HEK293 (cell line): ENCODE measurements around the gene IMMT.

Source experiments
- GFI1B ChIP-seq: fragments of 450-650 bp; formaldehyde crosslinking; IDR thresholded peaks from 2 replicates; pipeline ENCODE4 v1.5.1; 2016; ENCODE audit warnings: missing biosample characterization, missing genetic modification characterization
- GLIS1 ChIP-seq: fragments of 450-650 bp; formaldehyde crosslinking; IDR thresholded peaks from 2 replicates; pipeline ENCODE4 v1.5.1; 2016; ENCODE audit warnings: missing biosample characterization, missing genetic modification characterization
- HOXA7 ChIP-seq: sonication (generic); formaldehyde crosslinking; IDR thresholded peaks from 2 replicates; pipeline ENCODE4 v1.8.1; 2022; ENCODE audit warnings: missing genetic modification reagents, borderline replicate concordance
- HOXD13 ChIP-seq: sonication (generic); formaldehyde crosslinking; IDR thresholded peaks from 2 replicates; pipeline ENCODE4 v1.8.0; 2022; ENCODE audit warnings: missing genetic modification reagents, borderline replicate concordance
- KLF7 ChIP-seq: fragments of 450-650 bp; formaldehyde crosslinking; IDR thresholded peaks from 2 replicates; pipeline ENCODE4 v1.5.1; 2016; ENCODE audit warnings: missing biosample characterization, missing genetic modification characterization, borderline replicate concordance
- SCRT2 ChIP-seq: fragments of 450-650 bp; formaldehyde crosslinking; IDR thresholded peaks from 2 replicates; pipeline ENCODE4 v1.5.1; 2016; ENCODE audit warnings: missing biosample characterization, missing genetic modification characterization
- SETDB1 ChIP-seq: IDR thresholded peaks from one replicate; pipeline ENCODE4 v1.6.1; 2017; ENCODE audit warnings: mild to moderate bottlenecking, low read length, moderate library complexity, mixed read lengths; ENCODE audit not compliant: insufficient read length
- ZBTB7A ChIP-seq: fragments of 450-650 bp; formaldehyde crosslinking; IDR thresholded peaks from 2 replicates; pipeline ENCODE4 v1.5.1; 2016; ENCODE audit warnings: low read depth, missing biosample characterization, missing genetic modification characterization
- ZEB2 ChIP-seq: fragments of 450-650 bp; formaldehyde crosslinking; IDR thresholded peaks from 2 replicates; pipeline ENCODE4 v1.5.1; 2016; ENCODE audit warnings: missing biosample characterization, missing genetic modification characterization
- ZFP41 ChIP-seq: fragments of 450-650 bp; formaldehyde crosslinking; IDR thresholded peaks from 2 replicates; pipeline ENCODE4 v1.5.1; 2016; ENCODE audit warnings: missing biosample characterization, missing genetic modification characterization, borderline replicate concordance
- ZNF133 ChIP-seq: fragments of 450-650 bp; formaldehyde crosslinking; IDR thresholded peaks from 2 replicates; pipeline ENCODE4 v1.5.1; 2016; ENCODE audit warnings: missing biosample characterization, missing genetic modification characterization
- ZNF174 ChIP-seq: fragments of 450-650 bp; formaldehyde crosslinking; IDR thresholded peaks from 2 replicates; pipeline ENCODE4 v1.5.0; 2017; ENCODE audit warnings: missing biosample characterization, mild to moderate bottlenecking, missing genetic modification characterization
- ZNF184 ChIP-seq: fragments of 450-650 bp; IDR thresholded peaks from 2 replicates; pipeline ENCODE4 v1.5.1; 2018; ENCODE audit warnings: missing biosample characterization, mild to moderate bottlenecking, missing genetic modification characterization
- ZNF248 ChIP-seq: fragments of 450-650 bp; formaldehyde crosslinking; IDR thresholded peaks from 2 replicates; pipeline ENCODE4 v1.5.1; 2017; ENCODE audit warnings: missing biosample characterization, missing genetic modification characterization
- ZNF324 ChIP-seq: fragments of 450-650 bp; formaldehyde crosslinking; IDR thresholded peaks from 2 replicates; pipeline ENCODE4 v1.5.1; 2016; ENCODE audit warnings: missing biosample characterization, missing genetic modification characterization
- ZNF341 ChIP-seq: fragments of 450-650 bp; formaldehyde crosslinking; IDR thresholded peaks from 2 replicates; pipeline ENCODE4; 2016; ENCODE audit warnings: low read depth, missing biosample characterization, missing genetic modification characterization
- ZNF423 ChIP-seq: fragments of 450-650 bp; formaldehyde crosslinking; IDR thresholded peaks from 2 replicates; pipeline ENCODE4 v1.5.1; 2016; ENCODE audit warnings: missing biosample characterization, missing genetic modification characterization
- ZNF426 ChIP-seq: fragments of 450-650 bp; formaldehyde crosslinking; IDR thresholded peaks from 2 replicates; pipeline ENCODE4 v1.5.1; 2017; ENCODE audit warnings: missing biosample characterization, missing genetic modification characterization, mild to moderate bottlenecking, inconsistent platforms, moderate library complexity
- ZNF433 ChIP-seq: fragments of 450-650 bp; formaldehyde crosslinking; IDR thresholded peaks from 2 replicates; pipeline ENCODE4 v1.5.1; 2016; ENCODE audit warnings: missing biosample characterization, missing genetic modification characterization, low read depth
- ZNF48 ChIP-seq: fragments of 450-650 bp; formaldehyde crosslinking; IDR thresholded peaks from 2 replicates; pipeline ENCODE4 v1.5.1; 2016; ENCODE audit warnings: missing biosample characterization, missing genetic modification characterization
- ZNF521 ChIP-seq: fragments of 450-650 bp; formaldehyde crosslinking; IDR thresholded peaks from 2 replicates; pipeline ENCODE4 v1.5.1; 2017; ENCODE audit warnings: missing biosample characterization, mild to moderate bottlenecking, missing genetic modification characterization
- ZNF560 ChIP-seq: fragments of 450-650 bp; formaldehyde crosslinking; IDR thresholded peaks from 2 replicates; pipeline ENCODE4 v1.5.1; 2017; ENCODE audit warnings: missing biosample characterization, missing genetic modification characterization, borderline replicate concordance
- ZNF596 ChIP-seq: fragments of 450-650 bp; IDR thresholded peaks from 2 replicates; pipeline ENCODE4 v1.5.0; 2018; ENCODE audit warnings: missing biosample characterization, mild to moderate bottlenecking, missing genetic modification characterization, moderate library complexity
- ZNF626 ChIP-seq: fragments of 450-650 bp; sonication (Bioruptor Pico); formaldehyde crosslinking; IDR thresholded peaks from 2 replicates; pipeline ENCODE4 v1.5.1; 2018; ENCODE audit warnings: missing biosample characterization, missing genetic modification characterization, inconsistent platforms
- ZNF629 ChIP-seq: fragments of 450-650 bp; formaldehyde crosslinking; IDR thresholded peaks from 2 replicates; pipeline ENCODE4 v1.5.1; 2017; ENCODE audit warnings: missing biosample characterization, missing genetic modification characterization
- ZNF660 ChIP-seq: fragments of 450-650 bp; IDR thresholded peaks from 2 replicates; pipeline ENCODE4 v1.5.1; 2018; ENCODE audit warnings: missing biosample characterization, mild to moderate bottlenecking, missing genetic modification characterization
- ZNF747 ChIP-seq: fragments of 450-650 bp; formaldehyde crosslinking; IDR thresholded peaks from 2 replicates; pipeline ENCODE4 v1.5.1; 2016; ENCODE audit warnings: missing biosample characterization, missing genetic modification characterization
- TF ChIP-seq, protein P1 (sequence below): fragments of 450-650 bp; formaldehyde crosslinking; IDR thresholded peaks from 2 replicates; pipeline ENCODE4 v1.5.1; 2016; ENCODE audit warnings: missing biosample characterization, missing genetic modification characterization, low read depth
- TF ChIP-seq, protein P2 (sequence below): fragments of 450-650 bp; formaldehyde crosslinking; IDR thresholded peaks from 2 replicates; pipeline ENCODE4 v1.5.1; 2016; ENCODE audit warnings: missing biosample characterization, missing genetic modification characterization
- TF ChIP-seq, protein P3 (sequence below): fragments of 450-650 bp; formaldehyde crosslinking; IDR thresholded peaks from 2 replicates; pipeline ENCODE4 v1.5.1; 2016; ENCODE audit warnings: missing biosample characterization, missing genetic modification characterization
- TF ChIP-seq, protein P4 (sequence below): fragments of 450-650 bp; formaldehyde crosslinking; IDR thresholded peaks from 2 replicates; pipeline ENCODE4 v1.5.1; 2016; ENCODE audit warnings: missing biosample characterization, missing genetic modification characterization
- TF ChIP-seq, protein P5 (sequence below): fragments of 450-650 bp; formaldehyde crosslinking; IDR thresholded peaks from 2 replicates; pipeline ENCODE4 v1.5.1; 2017; ENCODE audit warnings: missing biosample characterization, missing genetic modification characterization

IMMT gene

DNA sequence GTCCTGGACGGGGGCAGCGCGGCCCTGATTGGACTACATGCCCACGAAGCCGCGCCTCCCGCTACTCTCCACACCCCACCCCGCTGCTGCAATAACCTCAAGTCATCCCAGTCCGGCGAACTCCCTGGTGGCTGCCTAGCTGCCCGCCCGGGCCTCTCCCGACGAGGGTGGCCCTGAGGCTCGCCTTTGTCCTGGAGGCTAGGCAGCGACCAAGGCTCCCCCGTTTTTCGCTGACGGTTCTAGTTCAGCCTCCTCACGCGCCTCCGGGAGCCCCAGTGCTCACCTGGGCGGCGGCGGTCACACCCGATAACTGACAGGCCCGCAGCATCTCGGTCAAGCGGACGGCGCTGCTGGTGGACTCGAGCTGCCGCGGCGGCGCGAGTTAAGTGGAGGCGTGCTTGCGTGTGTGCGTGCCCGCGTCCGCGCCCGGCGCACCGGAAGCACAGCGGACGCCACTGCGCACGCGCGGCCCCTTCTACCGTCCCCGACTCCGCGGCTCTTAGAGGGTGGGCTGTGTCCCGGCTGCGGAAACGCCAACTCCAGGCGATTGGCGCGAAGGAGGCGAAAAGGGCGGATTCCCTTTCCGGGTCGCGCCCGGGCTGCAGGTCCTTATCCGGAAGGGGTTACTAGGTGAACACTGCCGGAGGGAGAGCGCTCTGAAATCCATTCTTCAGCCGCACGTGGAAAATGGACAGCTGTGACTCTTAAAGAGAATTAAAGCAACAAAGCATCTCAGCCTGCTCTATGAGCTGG, at the start of gene IMMT (continued):
- TF ChIP-seq, protein P1, sequence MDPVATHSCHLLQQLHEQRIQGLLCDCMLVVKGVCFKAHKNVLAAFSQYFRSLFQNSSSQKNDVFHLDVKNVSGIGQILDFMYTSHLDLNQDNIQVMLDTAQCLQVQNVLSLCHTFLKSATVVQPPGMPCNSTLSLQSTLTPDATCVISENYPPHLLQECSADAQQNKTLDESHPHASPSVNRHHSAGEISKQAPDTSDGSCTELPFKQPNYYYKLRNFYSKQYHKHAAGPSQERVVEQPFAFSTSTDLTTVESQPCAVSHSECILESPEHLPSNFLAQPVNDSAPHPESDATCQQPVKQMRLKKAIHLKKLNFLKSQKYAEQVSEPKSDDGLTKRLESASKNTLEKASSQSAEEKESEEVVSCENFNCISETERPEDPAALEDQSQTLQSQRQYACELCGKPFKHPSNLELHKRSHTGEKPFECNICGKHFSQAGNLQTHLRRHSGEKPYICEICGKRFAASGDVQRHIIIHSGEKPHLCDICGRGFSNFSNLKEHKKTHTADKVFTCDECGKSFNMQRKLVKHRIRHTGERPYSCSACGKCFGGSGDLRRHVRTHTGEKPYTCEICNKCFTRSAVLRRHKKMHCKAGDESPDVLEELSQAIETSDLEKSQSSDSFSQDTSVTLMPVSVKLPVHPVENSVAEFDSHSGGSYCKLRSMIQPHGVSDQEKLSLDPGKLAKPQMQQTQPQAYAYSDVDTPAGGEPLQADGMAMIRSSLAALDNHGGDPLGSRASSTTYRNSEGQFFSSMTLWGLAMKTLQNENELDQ = no peak
- TF ChIP-seq ZNF560 (tag by site-specific recombination) = no peak
- no peak for TF ChIP-seq ZNF426
- TF ChIP-seq ZNF433 (tag by site-specific recombination) = no peak
- TF ChIP-seq GFI1B (tag by site-specific recombination) = no peak
- TF ChIP-seq, protein P2, sequence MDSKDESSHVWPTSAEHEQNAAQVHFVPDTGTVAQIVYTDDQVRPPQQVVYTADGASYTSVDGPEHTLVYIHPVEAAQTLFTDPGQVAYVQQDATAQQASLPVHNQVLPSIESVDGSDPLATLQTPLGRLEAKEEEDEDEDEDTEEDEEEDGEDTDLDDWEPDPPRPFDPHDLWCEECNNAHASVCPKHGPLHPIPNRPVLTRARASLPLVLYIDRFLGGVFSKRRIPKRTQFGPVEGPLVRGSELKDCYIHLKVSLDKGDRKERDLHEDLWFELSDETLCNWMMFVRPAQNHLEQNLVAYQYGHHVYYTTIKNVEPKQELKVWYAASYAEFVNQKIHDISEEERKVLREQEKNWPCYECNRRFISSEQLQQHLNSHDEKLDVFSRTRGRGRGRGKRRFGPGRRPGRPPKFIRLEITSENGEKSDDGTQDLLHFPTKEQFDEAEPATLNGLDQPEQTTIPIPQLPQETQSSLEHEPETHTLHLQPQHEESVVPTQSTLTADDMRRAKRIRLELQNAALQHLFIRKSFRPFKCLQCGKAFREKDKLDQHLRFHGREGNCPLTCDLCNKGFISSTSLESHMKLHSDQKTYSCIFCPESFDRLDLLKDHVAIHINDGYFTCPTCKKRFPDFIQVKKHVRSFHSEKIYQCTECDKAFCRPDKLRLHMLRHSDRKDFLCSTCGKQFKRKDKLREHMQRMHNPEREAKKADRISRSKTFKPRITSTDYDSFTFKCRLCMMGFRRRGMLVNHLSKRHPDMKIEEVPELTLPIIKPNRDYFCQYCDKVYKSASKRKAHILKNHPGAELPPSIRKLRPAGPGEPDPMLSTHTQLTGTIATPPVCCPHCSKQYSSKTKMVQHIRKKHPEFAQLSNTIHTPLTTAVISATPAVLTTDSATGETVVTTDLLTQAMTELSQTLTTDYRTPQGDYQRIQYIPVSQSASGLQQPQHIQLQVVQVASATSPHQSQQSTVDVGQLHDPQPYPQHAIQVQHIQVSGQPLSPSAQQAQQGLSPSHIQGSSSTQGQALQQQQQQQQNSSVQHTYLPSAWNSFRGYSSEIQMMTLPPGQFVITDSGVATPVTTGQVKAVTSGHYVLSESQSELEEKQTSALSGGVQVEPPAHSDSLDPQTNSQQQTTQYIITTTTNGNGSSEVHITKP (tag by site-specific recombination) = peak; percentile 11; the same call in 1 of the 2 replicates
- TF ChIP-seq ZNF423 = peak; percentile 53; the same call in 1 of the 2 replicates
- TF ChIP-seq HOXA7 = no peak
- TF ChIP-seq, protein P3, sequence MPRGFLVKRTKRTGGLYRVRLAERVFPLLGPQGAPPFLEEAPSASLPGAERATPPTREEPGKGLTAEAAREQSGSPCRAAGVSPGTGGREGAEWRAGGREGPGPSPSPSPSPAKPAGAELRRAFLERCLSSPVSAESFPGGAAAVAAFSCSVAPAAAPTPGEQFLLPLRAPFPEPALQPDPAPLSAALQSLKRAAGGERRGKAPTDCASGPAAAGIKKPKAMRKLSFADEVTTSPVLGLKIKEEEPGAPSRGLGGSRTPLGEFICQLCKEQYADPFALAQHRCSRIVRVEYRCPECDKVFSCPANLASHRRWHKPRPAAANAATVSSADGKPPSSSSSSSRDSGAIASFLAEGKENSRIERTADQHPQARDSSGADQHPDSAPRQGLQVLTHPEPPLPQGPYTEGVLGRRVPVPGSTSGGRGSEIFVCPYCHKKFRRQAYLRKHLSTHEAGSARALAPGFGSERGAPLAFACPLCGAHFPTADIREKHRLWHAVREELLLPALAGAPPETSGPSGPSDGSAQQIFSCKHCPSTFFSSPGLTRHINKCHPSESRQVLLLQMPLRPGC = peak; percentile 70; the same call in 1 of the 2 replicates
- no peak for TF ChIP-seq HOXD13 (CRISPR knock-in tag)
- TF ChIP-seq ZBTB7A (tag by site-specific recombination) = peak; percentile 28; the same call in 1 of the 2 replicates
- peak; percentile 95 for TF ChIP-seq KLF7 (tag by site-specific recombination)
- no peak for TF ChIP-seq ZNF184 (tag by site-specific recombination)
- no peak for TF ChIP-seq ZNF626 (tag by site-specific recombination)
- TF ChIP-seq ZNF248 (tag by site-specific recombination) = no peak
- TF ChIP-seq ZNF324 (tag by site-specific recombination) = peak; percentile 70; the same call in 1 of the 2 replicates
- TF ChIP-seq GLIS1 = peak; percentile 46; the same call in 1 of the 2 replicates
- no peak for TF ChIP-seq ZNF747 (tag by site-specific recombination)
- TF ChIP-seq ZNF660 (tag by site-specific recombination) = no peak
- no peak for TF ChIP-seq ZNF48
- TF ChIP-seq ZNF174 = no peak
- no peak for TF ChIP-seq ZNF133
- TF ChIP-seq ZFP41 (tag by site-specific recombination) = no peak
- no peak for TF ChIP-seq SETDB1
- TF ChIP-seq, protein P4, sequence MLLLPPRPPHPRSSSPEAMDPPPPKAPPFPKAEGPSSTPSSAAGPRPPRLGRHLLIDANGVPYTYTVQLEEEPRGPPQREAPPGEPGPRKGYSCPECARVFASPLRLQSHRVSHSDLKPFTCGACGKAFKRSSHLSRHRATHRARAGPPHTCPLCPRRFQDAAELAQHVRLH (tag by site-specific recombination) = no peak; the same call in 1 of the 2 replicates
- TF ChIP-seq, protein P5, sequence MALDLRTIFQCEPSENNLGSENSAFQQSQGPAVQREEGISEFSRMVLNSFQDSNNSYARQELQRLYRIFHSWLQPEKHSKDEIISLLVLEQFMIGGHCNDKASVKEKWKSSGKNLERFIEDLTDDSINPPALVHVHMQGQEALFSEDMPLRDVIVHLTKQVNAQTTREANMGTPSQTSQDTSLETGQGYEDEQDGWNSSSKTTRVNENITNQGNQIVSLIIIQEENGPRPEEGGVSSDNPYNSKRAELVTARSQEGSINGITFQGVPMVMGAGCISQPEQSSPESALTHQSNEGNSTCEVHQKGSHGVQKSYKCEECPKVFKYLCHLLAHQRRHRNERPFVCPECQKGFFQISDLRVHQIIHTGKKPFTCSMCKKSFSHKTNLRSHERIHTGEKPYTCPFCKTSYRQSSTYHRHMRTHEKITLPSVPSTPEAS (tag by site-specific recombination) = peak; percentile 56; the same call in 1 of the 2 replicates
- peak; percentile 92 for TF ChIP-seq ZEB2
- TF ChIP-seq ZNF596 (tag by site-specific recombination) = no peak
- no peak for TF ChIP-seq ZNF521 (tag by site-specific recombination)
- TF ChIP-seq SCRT2 = peak; percentile 53; the same call in 1 of the 2 replicates
- 0 out of 2 replicates have a peak, but pooled peaks have one; percentile 32 for TF ChIP-seq ZNF341 (tag by site-specific recombination)
- TF ChIP-seq ZNF629 (tag by site-specific recombination) = peak; percentile 63
